ENCODE data around the gene NFIX.

NFIX gene

DNA sequence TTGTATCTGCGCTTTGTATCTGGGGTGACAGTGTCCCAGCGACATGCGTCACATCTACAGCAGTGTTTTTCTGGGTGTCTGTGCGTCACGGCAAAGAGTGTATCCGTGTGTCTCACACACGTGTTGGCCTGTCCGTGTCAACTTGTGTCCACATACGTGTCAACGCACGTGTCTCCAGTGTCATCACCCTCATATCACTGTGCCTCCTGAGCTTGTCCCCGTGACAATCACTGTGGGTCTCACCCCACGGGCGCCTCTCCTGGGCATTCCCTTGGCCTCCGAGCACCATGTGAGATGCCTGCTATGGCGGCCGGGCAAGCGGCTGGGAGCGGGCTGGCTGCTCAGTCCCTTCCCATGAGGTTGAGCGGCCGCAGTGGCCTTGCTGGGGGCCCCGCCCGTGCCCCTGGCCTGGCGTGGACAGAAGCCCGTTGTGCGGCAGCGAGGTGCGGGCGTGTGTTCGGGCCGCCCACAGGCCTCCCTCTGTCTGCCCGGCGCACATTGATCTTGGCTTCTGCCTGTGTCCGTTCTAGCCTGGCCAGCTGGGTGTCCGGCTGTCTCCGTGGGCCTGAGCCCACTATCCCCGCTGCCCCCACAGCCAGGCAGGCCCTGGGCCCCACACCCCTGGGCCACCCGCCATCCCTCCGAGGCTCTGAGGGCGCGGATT, 6.4 kb downstream of the NFIX start:
- no peak overlapping the region for H3K27ac ChIP-seq
- peaks cover 0 to 1% of the 10 kb centered on the region in 2 experiments for H3K4me1 ChIP-seq (ENCODE audit: control insufficient read depth in 1 of 2, insufficient read depth in 1 of 2, low read depth in 1 of 2, low read length in 1 of 2)
- H3K27me3 ChIP-seq, result peaks cover 22% of the 10 kb centered on the region
- TF ChIP-seq, protein P1, sequence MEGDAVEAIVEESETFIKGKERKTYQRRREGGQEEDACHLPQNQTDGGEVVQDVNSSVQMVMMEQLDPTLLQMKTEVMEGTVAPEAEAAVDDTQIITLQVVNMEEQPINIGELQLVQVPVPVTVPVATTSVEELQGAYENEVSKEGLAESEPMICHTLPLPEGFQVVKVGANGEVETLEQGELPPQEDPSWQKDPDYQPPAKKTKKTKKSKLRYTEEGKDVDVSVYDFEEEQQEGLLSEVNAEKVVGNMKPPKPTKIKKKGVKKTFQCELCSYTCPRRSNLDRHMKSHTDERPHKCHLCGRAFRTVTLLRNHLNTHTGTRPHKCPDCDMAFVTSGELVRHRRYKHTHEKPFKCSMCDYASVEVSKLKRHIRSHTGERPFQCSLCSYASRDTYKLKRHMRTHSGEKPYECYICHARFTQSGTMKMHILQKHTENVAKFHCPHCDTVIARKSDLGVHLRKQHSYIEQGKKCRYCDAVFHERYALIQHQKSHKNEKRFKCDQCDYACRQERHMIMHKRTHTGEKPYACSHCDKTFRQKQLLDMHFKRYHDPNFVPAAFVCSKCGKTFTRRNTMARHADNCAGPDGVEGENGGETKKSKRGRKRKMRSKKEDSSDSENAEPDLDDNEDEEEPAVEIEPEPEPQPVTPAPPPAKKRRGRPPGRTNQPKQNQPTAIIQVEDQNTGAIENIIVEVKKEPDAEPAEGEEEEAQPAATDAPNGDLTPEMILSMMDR (IDR thresholded peaks at IDR 0.05), result no peak
- H3K36me3 ChIP-seq, result no peaks in the 10 kb centered on the region
- H3K9me3 ChIP-seq, result no peaks in the 10 kb centered on the region
- H3K4me3 ChIP-seq (ENCODE audit: low read depth in 1 of 2, low read length in 1 of 2), result no peak overlapping the region

DNA sequence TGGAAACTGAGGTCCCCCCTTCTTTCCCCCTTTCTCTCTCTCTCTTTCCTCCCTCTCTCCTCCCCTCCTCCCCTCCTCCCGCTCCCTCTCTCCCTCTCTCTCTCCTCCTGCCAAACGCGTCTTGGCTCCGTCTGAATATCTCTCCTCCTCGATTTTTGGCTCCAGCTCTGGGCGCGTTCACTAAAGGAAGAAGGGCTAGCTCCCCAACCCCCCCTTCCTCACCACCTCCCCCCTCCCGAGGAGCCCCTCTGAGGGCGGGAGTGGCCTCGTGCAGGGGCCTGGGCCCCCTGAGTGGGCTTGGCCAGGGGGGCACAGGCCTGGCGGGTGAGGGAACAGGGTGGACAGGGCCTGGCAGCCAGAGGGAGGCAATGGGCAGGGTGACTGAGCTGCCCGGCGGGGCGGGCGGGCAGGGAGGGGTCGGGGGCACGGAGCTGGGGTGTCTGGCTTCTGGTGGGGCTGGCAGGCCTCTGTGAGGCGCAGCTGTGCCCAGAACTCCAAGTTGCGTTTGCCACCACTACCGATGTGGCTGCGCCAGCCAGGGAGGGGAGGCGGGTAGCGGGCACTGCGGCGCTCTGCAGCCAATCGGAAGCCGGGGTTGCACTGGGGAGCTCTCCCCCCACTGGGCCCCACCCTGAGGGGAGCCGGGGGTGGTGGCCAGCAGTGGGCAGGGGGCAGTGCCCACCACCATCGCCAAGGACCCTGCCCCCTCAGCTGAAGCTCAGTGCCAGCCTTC, 7.1 kb downstream of the NFIX start:
- peaks cover 16% of the 10 kb centered on the region for H3K27me3 ChIP-seq
- no peak overlapping the region for H3K4me3 ChIP-seq (ENCODE audit: low read depth in 1 of 2, low read length in 1 of 2)
- TF ChIP-seq, protein P1 (IDR thresholded peaks at IDR 0.05), result no peak
- no peaks in the 10 kb centered on the region for H3K4me1 ChIP-seq (ENCODE audit: control insufficient read depth in 1 of 2, insufficient read depth in 1 of 2, low read depth in 1 of 2, low read length in 1 of 2)
- H3K36me3 ChIP-seq, result no peaks in the 10 kb centered on the region
- no peaks in the 10 kb centered on the region for H3K9me3 ChIP-seq
- no peak overlapping the region for H3K27ac ChIP-seq

DNA sequence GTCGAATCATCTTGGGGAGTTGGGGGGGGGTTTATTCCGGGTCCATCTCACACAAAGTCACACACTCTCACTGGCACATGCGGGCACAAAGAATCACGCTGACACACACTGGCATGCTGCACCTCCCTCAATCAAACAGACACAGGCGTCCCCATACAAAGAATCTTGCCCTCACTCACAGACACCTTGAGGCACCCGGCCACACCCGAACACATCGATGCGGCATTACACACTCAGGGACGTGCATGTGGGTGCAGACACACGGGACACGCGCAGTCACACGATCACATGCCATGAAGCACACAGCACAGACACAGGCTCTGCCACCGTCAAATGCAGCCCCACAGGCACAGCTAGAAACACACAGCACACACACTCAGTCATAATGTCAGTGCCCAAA, 7.8 kb downstream of the NFIX start:
- H3K27ac ChIP-seq, result no peak overlapping the region
- no peaks in the 10 kb centered on the region for H3K36me3 ChIP-seq
- TF ChIP-seq, protein P1 (IDR thresholded peaks at IDR 0.05), result no peak
- no peak overlapping the region for H3K4me3 ChIP-seq (ENCODE audit: low read depth in 1 of 2, low read length in 1 of 2)
- peaks cover 16% of the 10 kb centered on the region for H3K27me3 ChIP-seq
- H3K9me3 ChIP-seq, result no peaks in the 10 kb centered on the region
- no peaks in the 10 kb centered on the region for H3K4me1 ChIP-seq (ENCODE audit: control insufficient read depth in 1 of 2, insufficient read depth in 1 of 2, low read depth in 1 of 2, low read length in 1 of 2)

DNA sequence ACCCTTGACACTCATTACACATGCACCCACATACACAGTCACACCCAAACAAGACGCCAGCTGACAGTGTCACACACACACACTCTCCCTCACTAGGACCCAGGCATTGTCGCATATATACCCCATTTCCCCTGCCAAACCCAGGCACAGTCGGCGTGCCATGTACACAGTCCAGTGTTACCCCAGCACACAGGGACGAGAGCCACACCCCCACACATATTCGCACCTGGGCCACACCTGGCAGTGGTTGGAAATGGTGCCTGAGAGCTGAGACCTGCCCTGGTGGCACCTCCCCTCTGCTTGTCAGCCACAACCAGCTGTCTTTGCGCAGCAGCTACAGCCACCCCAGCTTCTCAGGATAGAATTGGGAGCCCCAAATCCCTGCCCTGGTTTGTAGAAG, 9.0 kb downstream of the NFIX start:
- Histone ChIP-seq H3K4me3 (ENCODE audit: low read depth in 1 of 2, low read length in 1 of 2) (no peak overlapping the region), H3K27me3 (peaks cover 19% of the 10 kb centered on the region), H3K9me3 (no peaks in the 10 kb centered on the region), H3K36me3 (no peaks in the 10 kb centered on the region), H3K4me1 (ENCODE audit: control insufficient read depth in 1 of 2, insufficient read depth in 1 of 2, low read depth in 1 of 2, low read length in 1 of 2) (no peaks in the 10 kb centered on the region), H3K27ac (no peak overlapping the region)
- TF ChIP-seq, protein P1 (IDR thresholded peaks at IDR 0.05), result no peak

DNA sequence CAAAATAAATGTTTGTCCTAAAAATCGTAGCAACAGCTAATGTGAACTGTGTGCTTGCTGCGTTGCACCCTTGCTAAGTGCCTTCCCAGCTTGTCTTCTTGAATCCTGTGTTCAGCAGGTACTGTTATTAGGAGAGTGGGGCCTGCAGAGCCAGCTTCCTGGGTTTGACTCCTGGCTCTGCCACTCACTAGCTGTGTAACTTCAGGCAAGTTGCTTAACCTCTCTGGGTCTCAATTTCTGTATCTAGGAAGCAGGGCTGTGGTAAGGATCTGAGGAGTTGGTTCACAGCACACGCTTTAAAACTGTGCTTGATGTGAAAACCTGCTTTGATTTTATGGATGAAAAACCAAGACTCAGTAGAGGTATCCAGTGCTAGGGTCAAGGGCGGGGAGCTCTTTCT, 10.0 kb downstream of the NFIX start:
- H3K9me3 ChIP-seq, result no peaks in the 10 kb centered on the region
- no peak overlapping the region for H3K4me3 ChIP-seq (ENCODE audit: low read depth in 1 of 2, low read length in 1 of 2)
- H3K27ac ChIP-seq, result no peak overlapping the region
- no peaks in the 10 kb centered on the region for H3K36me3 ChIP-seq
- H3K27me3 ChIP-seq, result peaks cover 28% of the 10 kb centered on the region
- no peaks in the 10 kb centered on the region for H3K4me1 ChIP-seq (ENCODE audit: control insufficient read depth in 1 of 2, insufficient read depth in 1 of 2, low read depth in 1 of 2, low read length in 1 of 2)
- TF ChIP-seq, protein P1 (IDR thresholded peaks at IDR 0.05), result no peak
